ENCODE data around the gene LRP1B. TPM values are rescaled to one million over a fixed set of nuclear protein-coding genes. Genes with fewer than 3 reads are reported as not detected.

The LRP1B gene
- total and polyA plus RNA-seq, 2 donors from 2014 or later: 0.69 to 1.2 TPM

- H3K27ac ChIP-seq (ENCODE audit: low read depth in 2 of 2, low read length in 2 of 2): no peak overlapping the region
- no peak overlapping the region for H3K4me3 ChIP-seq (ENCODE audit: low read length in 3 of 3)
- no peaks in the 10 kb centered on the region for H3K27me3 ChIP-seq (ENCODE audit: control insufficient read depth, insufficient read depth, low read length)
- intact Hi-C loops (cut with DNase I): no loop called here
- no peaks in the 10 kb centered on the region for H3K36me3 ChIP-seq (ENCODE audit: control insufficient read depth in 2 of 3, insufficient read depth in 3 of 3, low read length in 3 of 3)
- no peak for DNase-seq
- TF ChIP-seq, protein P1, sequence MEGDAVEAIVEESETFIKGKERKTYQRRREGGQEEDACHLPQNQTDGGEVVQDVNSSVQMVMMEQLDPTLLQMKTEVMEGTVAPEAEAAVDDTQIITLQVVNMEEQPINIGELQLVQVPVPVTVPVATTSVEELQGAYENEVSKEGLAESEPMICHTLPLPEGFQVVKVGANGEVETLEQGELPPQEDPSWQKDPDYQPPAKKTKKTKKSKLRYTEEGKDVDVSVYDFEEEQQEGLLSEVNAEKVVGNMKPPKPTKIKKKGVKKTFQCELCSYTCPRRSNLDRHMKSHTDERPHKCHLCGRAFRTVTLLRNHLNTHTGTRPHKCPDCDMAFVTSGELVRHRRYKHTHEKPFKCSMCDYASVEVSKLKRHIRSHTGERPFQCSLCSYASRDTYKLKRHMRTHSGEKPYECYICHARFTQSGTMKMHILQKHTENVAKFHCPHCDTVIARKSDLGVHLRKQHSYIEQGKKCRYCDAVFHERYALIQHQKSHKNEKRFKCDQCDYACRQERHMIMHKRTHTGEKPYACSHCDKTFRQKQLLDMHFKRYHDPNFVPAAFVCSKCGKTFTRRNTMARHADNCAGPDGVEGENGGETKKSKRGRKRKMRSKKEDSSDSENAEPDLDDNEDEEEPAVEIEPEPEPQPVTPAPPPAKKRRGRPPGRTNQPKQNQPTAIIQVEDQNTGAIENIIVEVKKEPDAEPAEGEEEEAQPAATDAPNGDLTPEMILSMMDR (IDR thresholded peaks at IDR 0.05; ENCODE audit: borderline replicate concordance, extremely low read depth, insufficient read depth): no peak
- H3K9ac ChIP-seq (ENCODE audit: low read length in 3 of 3): no peak overlapping the region
- H3K9me3 ChIP-seq (ENCODE audit: control insufficient read depth in 2 of 3, insufficient read depth in 1 of 3, low read length in 3 of 3): no peaks in the 10 kb centered on the region
- no peak for FAIRE-seq
- H3K4me1 ChIP-seq (ENCODE audit: control insufficient read depth in 2 of 3, insufficient read depth in 2 of 3, low read depth in 1 of 3, low read length in 3 of 3): no peaks in the 10 kb centered on the region
Measured at GRCh38 chr2:141501752-141502151, 629.1 kb downstream of the LRP1B start.

DNA sequence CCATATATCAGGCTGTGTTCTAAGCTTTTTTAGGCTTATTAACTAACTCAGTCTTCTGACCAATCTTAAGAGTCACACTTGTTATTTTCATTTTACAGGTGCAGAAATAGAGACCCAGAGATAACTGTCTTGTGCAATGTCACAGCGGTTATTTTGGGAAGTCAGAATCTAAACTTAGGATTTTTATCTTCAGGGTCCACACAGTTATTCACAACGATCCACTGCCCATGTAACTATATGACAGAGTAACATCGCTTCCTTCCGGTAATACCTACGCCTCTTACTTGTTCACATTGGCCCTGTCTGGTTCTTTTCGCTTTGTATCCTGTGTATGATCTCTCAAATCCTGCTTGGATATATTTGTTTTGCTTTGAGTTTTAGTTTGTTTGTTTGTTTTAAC, 631.7 kb downstream of the LRP1B start:
- Histone ChIP-seq H3K9ac (ENCODE audit: low read length in 3 of 3) (no peak overlapping the region), H3K36me3 (ENCODE audit: control insufficient read depth in 2 of 3, insufficient read depth in 3 of 3, low read length in 3 of 3) (no peaks in the 10 kb centered on the region), H3K4me3 (ENCODE audit: low read length in 3 of 3) (no peak overlapping the region), H3K27me3 (ENCODE audit: control insufficient read depth, insufficient read depth, low read length) (no peaks in the 10 kb centered on the region), H3K9me3 (ENCODE audit: control insufficient read depth in 2 of 3, insufficient read depth in 1 of 3, low read length in 3 of 3) (no peaks in the 10 kb centered on the region), H3K27ac (ENCODE audit: low read depth in 2 of 2, low read length in 2 of 2) (no peak overlapping the region), H3K4me1 (ENCODE audit: control insufficient read depth in 2 of 3, insufficient read depth in 2 of 3, low read depth in 1 of 3, low read length in 3 of 3) (no peaks in the 10 kb centered on the region)
- intact Hi-C loops (cut with DNase I): no loop called here
- DNase-seq: no peak
- FAIRE-seq: no peak
- TF ChIP-seq, protein P1 (IDR thresholded peaks at IDR 0.05; ENCODE audit: borderline replicate concordance, extremely low read depth, insufficient read depth): no peak

DNA sequence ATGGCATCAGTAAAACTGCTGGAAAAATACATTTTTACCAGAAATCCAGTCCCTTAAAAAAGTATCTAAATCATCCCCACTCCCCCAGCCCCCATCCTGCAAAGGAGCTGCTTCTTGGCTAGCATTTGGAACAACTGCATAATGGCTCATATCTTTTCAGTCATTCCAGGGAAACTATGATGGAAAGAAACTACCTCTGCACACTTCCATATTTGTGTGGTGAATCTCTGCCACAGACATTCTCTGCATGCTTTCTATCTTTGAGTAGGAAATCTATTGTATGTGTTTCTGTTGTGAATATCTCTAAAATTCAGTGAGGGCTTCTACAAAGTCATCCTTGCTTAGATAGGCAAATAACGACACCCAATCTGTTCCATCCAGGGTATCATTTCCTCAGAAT, 632.3 kb downstream of the LRP1B start:
- Histone ChIP-seq H3K27ac (ENCODE audit: low read depth in 2 of 2, low read length in 2 of 2) (no peak overlapping the region), H3K9ac (ENCODE audit: low read length in 3 of 3) (no peak overlapping the region), H3K9me3 (ENCODE audit: control insufficient read depth in 2 of 3, insufficient read depth in 1 of 3, low read length in 3 of 3) (no peaks in the 10 kb centered on the region), H3K4me3 (ENCODE audit: low read length in 3 of 3) (no peak overlapping the region), H3K4me1 (ENCODE audit: control insufficient read depth in 2 of 3, insufficient read depth in 2 of 3, low read depth in 1 of 3, low read length in 3 of 3) (no peaks in the 10 kb centered on the region), H3K27me3 (ENCODE audit: control insufficient read depth, insufficient read depth, low read length) (no peaks in the 10 kb centered on the region), H3K36me3 (ENCODE audit: control insufficient read depth in 2 of 3, insufficient read depth in 3 of 3, low read length in 3 of 3) (no peaks in the 10 kb centered on the region)
- DNase-seq (no peak), FAIRE-seq (no peak)
- TF ChIP-seq, protein P1 (IDR thresholded peaks at IDR 0.05; ENCODE audit: borderline replicate concordance, extremely low read depth, insufficient read depth): no peak
- intact Hi-C loops (cut with DNase I): no loop called here

DNA sequence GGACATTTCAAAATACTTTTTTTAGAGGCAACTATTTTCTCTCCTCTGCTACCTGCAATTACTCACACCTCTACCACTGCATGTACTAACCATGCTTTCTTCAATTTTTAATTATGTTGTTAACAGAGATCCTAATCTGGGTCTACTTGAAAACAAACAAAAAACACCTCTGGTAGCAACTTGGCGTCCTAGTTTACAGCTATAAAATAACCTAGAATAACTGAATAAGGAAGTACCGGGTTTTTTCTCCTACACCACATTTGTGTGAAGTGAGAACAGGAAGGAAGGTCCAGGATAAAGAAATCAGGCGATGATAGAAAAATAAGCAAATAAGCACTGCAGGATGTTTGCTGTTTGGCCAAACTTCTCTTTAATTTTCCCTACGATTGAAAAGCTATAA, 633.5 kb downstream of the LRP1B start:
- Histone ChIP-seq H3K27me3 (ENCODE audit: control insufficient read depth, insufficient read depth, low read length) (no peaks in the 10 kb centered on the region), H3K9ac (ENCODE audit: low read length in 3 of 3) (no peak overlapping the region), H3K9me3 (ENCODE audit: control insufficient read depth in 2 of 3, insufficient read depth in 1 of 3, low read length in 3 of 3) (no peaks in the 10 kb centered on the region), H3K27ac (ENCODE audit: low read depth in 2 of 2, low read length in 2 of 2) (no peak overlapping the region), H3K4me3 (ENCODE audit: low read length in 3 of 3) (no peak overlapping the region), H3K36me3 (ENCODE audit: control insufficient read depth in 2 of 3, insufficient read depth in 3 of 3, low read length in 3 of 3) (no peaks in the 10 kb centered on the region), H3K4me1 (ENCODE audit: control insufficient read depth in 2 of 3, insufficient read depth in 2 of 3, low read depth in 1 of 3, low read length in 3 of 3) (no peaks in the 10 kb centered on the region)
- no peak for FAIRE-seq
- intact Hi-C loops (cut with DNase I): no loop called here
- TF ChIP-seq, protein P1 (IDR thresholded peaks at IDR 0.05; ENCODE audit: borderline replicate concordance, extremely low read depth, insufficient read depth): no peak
- no peak for DNase-seq
